Myocyte (in vitro differentiated cells): Measurements from ENCODE around the gene RBMS3. TPM values are rescaled to one million over a fixed set of nuclear protein-coding genes. Genes with fewer than 3 reads are reported as not detected.
"Not testable (repeated sequence)": the region's sequence is repeated elsewhere in the genome, so short reads cannot be mapped to it uniquely, and the experiment has no call there.

Experiments
- DNase-seq: peaks from one replicate; pipeline ENCODE4 v3.0.0-alpha.2; 2012; ENCODE audit warnings: low read depth
- total RNA-seq: library from RNA; depleted of rRNA; stranded (reverse); fragments of >200 nt; gene quantifications from 2 replicates; pipeline ENCODE4 v1.2.3, GENCODE V29; 2014

The RBMS3 gene
- total RNA-seq, 1 donor from 2014 or later, result 30.6 TPM

- DNase-seq, result no peak
Measured at GRCh38 chr3:29976871-29977270, 696.0 kb downstream of the RBMS3 start.

DNA sequence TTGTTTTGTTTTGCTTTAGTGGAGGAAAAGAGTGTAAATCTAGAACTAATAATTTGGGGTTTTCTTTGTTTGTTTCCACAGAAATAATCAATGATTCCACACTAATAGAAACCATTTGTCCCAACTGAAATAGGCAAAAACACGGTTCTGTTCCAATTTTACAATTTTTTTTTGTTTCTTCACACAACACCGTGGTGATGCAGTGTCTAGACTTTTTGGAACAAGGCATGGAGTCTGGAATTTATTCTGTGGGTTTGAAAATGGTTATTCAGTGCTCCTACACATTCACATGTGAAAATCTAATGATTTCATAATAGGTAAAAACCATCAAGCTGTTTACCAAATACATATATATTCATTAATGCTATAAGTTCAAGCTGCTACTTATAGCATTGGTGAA, 696.5 kb downstream of the RBMS3 start:
- no peak for DNase-seq

DNA sequence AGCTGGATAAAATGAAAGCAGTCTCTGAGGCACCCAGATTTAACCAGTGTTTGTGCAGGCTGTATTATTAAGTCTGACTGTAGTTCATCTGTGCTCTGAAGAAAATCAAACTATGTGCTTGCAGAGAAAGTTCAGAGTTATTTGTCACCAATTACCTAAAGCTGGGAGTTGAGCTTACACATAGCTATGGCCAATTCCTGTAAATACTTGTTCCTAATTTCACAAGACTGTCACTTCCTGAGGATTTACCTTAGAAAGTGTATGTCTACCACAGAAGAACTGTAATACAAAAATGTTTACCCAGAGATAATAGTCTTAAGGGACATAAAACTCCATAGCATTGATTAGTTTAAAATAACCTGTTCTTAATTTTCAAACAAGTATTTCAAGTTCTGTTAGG, 697.2 kb downstream of the RBMS3 start:
- no peak for DNase-seq

DNA sequence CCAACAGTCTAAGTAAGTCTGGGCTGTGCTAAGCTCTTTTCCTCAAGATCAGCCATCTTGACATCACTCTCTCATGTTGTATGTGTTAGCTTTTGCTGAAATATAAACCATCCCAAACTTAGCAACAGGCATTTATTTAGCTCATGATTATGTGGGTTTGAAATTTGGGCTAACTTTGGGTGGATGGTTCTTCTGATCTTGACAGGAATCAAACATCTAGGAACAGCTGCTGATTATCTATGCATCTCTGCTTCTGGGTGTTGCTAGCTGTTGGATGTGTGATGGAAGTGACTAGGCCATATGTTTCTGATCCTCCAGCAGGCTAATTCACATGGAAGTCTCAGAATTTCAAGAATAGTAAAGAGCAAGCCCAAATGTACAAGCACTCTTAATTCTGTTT, 710.3 kb downstream of the RBMS3 start:
- DNase-seq, result peak; percentile 22

DNA sequence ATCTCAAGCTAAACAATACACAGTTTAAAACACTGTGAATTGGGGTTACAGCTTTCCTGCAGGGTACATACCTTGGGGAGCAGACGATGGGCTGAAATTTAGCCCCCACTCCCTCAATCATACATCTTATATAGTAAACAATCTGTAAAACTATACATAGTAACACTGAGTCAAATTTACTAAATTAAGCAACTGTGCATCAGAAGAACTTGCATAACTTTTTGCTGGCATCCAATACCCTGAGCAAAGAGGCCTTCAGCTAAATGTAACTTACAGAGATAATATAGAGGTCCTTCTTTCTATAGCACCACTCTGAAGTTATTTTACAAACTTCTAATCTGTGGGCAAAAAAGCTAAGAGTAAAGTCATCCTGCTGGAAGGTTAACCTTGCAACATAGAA, 721.9 kb downstream of the RBMS3 start:
- DNase-seq, result no peak

DNA sequence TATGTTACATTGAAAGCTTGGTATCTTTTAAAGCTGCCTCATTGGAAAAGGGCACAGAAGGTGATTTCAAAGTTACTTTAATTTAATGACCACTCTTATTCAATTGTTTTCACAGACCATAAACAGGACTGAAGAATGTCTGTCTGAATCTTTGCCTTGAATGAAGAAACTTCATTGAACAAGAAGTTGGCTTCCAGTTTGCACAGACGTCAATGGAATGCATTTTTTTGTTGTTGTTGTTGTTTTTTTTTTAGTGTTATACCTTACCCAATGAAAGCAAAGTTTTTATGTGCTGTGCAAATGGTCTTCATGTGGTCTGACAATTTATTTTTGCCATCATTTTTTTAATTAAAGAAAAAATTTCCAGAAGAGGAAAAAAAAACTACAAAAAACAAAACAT, 722.9 kb downstream of the RBMS3 start:
- DNase-seq, result no peak

DNA sequence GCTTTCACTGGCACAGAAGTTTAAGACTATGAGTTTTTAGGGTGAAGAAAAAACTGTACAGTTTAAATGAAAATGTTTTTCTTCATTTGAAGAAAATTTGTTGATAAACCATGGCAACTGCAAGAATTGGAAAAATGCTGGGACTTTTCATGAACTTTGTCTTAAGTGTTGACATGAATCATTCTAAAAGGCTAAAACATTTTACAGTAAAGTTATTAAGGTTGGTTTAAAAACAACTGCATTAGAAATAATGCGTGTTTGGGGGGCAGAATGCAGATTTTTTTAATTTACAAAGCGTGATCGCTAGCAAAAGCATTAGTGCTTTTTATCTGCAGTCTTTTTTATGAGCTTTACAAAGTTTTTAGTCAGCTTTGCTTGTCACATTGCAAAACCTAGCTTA, 723.6 kb downstream of the RBMS3 start:
- no peak for DNase-seq

GRCh38 chr3:30006111-30006510, 725.2 kb downstream of the RBMS3 start:
- DNase-seq, result no peak

- no peak for DNase-seq
Measured at GRCh38 chr3:30007668-30008067, 726.8 kb downstream of the RBMS3 start.

GRCh38 chr3:30011237-30011803, 730.4 kb downstream of the RBMS3 start:
- DNase-seq, result no peak

- DNase-seq, result peak; percentile 82
Measured at GRCh38 chr3:30012941-30013543, 732.2 kb downstream of the RBMS3 start.

DNA sequence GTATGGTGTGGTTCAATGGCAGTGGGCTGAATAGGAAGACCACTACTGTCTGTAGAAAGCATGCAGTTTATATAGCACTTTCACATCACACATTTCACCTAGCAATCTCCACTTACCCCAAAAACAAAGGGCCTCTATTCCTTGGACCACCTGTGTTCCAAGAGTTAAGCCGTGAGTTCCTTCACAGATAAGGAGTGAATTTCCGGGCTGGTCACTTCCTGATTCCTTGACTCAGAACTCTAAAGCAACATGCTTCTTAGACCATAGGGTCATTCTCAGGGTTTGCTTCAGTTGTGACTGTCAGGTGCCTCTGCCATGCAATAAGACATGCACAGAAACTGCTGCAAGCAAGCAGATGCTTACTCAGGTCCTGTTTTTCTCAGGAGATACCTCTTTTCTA, 737.0 kb downstream of the RBMS3 start:
- DNase-seq, result no peak

DNA sequence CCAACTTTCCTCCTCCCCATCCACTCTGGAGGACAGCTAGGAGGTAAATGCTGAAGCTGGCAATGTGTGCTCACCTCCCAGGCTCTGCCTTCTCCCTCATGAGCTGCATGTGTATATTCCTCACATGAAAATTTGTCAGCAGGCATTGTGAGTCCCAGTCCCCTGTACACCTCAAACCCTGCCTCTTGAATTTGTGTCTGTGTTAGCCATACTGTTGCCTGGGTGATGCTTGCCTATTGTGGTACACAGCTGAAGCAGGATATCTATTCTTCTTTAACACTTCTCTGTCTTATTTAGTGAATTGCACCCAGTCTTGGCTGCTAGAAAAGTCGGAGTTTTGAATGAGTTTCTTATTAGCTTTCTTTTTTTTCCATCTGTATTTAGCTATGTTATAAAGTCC, 739.5 kb downstream of the RBMS3 start:
- DNase-seq, result no peak

GRCh38 chr3:30024466-30024865, 743.6 kb downstream of the RBMS3 start:
- no peak for DNase-seq

GRCh38 chr3:30026851-30027250, 746.0 kb downstream of the RBMS3 start:
- DNase-seq, result no peak

DNA sequence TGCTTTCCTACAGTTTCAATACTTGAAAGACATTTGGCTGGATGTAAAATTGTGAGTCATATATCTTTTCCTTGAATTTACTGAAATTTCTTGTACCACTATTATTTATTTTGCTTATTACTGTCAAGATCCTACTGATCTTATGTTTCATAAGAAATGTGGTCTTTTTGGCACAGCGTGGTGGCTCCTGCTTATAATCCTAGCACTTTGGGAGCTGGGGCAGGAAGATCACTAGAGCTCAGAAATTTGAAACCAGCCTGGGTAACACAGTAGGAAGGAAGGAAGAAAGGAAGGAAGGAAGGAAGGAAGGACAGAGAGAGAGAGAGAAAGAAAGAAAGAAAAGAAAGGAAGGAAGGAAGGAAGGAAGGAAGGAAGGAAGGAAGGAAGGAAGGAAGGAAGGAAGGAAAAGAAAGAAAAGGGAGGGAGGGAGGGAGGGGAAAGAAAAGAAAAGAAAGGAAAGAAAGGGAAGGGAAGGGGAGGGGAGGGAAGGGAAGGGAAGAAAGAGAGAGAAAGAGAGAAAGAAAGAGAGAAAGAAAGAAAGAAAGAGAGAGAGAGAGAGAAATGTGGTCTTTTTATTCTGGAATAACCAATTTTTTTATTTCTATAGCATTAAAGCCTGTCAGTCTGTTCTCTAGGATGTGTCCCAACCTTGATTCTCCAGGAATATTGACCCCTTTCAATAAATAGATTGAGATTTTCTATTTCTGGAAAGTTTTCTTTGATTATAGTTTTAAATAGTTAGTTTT, 753.5 kb downstream of the RBMS3 start:
- no peak for DNase-seq

GRCh38 chr3:30035935-30036567, 755.2 kb downstream of the RBMS3 start:
- no peak for DNase-seq

GRCh38 chr3:30040126-30040525, 759.3 kb downstream of the RBMS3 start:
- DNase-seq, result no peak

GRCh38 chr3:30041481-30041880, 760.6 kb downstream of the RBMS3 start:
- not testable (repeated sequence) for DNase-seq

- DNase-seq, result peak; percentile 87
Measured at GRCh38 chr3:30042274-30042859, 761.5 kb downstream of the RBMS3 start.

DNA sequence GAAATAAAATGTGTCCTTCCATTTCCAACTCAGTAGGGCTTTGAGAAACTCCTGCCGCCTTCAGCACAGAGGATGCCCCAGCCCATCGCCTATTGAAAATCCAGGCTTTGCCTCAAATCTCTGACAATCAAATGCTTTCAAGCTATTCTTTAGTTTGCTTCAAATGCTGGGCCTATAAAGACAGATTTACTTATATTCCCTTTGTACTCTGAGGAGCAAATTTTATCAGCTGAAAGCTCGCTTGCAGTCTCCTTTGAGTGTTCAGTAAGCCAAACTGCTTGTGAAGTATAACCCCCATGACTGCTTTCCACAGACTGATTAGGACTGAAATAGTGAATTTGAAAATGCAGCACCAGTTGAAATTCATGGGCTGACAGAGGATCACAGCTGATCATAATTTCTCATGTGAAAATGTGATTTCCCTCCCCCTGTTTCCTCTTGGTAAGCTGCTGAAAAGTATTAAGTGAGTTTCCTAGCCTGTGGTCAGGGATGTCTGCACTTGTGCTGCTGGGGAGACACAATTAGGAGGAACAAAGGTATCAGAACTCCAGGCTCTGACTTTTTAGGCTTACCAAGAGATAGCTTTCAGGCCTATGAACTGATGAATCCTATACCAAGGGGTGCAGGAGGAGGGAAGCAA, 762.2 kb downstream of the RBMS3 start:
- peak; percentile 61 for DNase-seq
